NCI-H748 (cell line): Measurements from ENCODE around the gene HS1BP3.
A peak's percentile ranks its signal among the peaks of the same experiment; 100 is the strongest.

Experiments
- DNase-seq: peaks from one replicate; lab custom pipeline; 2025; ENCODE audit not compliant: unreplicated experiment; lab: John Stamatoyannopoulos, UW

The HS1BP3 gene

DNA sequence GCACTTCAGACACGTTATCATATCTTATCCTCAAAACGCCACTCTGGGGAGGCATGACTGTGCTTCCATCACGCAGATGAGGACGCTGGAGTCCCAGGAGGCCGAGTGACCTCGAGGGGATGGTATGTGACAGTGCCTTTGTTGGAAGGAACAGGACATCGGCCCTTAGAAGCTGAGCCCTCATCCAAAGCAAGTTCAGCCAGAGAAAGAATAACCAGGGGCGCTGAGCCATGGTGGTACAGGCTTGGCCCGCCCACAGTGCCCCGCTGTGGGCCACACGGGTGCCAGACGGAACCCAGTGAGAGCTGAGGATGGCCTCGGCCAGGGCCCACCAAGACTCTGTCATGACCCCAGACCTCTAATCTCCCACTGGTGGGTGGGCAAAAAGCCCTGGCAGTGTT lies 31.3 kb downstream of the HS1BP3 start:
- no peak for DNase-seq

DNA sequence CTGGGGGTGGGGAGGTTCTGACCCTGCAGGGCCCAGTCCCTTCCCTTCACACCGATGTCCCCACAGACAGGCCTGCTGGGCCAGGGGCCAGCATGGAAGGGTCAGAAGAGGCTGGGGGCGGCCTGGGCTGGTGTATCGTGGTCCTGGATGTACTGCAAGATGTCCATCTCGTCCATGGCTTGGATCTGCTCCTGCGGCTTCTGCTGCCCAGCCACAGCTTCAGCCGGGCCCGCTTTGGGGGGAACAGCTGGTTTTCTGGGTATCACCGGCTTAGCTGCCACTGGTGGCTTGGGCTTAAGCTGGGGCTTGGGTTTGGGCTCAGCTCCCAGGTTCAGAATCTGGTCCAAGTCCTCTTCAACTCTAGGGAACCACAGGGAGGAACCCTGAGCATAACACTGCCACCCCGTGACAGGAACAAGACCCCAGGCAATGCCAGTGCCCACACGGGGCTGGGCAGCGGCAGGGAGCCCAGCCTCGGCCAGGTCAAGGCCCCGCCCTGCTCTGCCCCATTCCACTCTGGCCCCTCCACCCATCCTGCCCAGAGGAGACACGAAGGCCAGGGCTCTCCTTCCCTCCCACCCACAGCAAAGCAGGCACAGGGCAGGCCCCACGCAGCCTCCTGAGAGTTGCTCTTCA lies 31.9 kb downstream of the HS1BP3 start:
- DNase-seq, result no peak

- no peak for DNase-seq
Measured at GRCh38 chr2:20618468-20618885, 32.4 kb downstream of the HS1BP3 start.

GRCh38 chr2:20617892-20618467 lies 32.9 kb downstream of the HS1BP3 start:
- DNase-seq, result peak; percentile 13

DNA sequence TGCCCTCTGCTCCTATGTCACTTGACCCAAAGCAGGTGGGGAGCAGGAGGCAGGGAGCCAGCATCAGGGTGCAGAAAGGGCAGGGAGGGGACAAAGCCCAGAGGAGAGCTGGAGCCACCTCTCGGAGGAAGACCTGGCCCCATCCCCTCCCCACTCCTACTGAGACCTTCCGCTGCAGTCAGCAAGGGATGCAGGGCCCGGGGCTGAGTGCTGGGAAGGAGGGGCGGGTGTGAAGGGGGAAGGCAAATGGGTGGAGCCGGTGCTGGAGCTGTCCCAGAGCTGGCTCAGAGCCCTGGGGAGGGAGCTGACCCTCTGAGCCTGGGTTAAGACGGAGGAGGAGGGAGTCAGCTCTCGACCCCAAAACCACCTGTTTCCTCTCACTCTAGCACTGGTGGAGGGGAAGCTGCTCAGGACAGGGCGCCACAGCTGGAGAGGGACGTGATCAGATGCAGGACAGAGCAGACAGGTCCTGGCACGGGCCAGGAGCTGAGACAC lies 33.8 kb downstream of the HS1BP3 start:
- DNase-seq, result no peak

DNA sequence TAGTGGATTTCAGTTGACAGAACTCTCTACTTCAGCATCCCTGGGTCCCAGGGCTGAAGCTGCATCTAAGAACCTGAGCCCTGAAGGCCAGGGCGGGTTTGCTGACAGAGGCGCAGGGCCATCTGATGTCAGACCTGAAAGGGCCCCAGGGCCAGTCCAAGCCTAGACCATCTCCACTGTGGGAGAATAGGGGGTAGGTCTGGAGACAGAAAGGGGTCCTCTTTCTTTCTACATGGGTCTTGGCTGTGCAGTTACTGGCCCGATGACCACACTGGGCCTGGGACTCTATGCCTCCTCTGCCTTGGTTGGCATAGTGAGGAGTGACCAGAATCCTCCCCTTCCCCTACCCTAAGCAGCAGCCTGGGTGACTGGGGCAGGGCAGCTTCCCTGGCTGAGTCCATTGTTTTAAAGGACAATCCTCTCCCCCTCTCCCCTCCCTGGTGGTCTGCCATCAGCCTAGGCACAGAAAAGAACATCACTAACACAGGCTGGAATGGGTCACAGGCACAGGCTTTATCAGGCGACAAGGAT lies 34.5 kb downstream of the HS1BP3 start:
- DNase-seq, result no peak

DNA sequence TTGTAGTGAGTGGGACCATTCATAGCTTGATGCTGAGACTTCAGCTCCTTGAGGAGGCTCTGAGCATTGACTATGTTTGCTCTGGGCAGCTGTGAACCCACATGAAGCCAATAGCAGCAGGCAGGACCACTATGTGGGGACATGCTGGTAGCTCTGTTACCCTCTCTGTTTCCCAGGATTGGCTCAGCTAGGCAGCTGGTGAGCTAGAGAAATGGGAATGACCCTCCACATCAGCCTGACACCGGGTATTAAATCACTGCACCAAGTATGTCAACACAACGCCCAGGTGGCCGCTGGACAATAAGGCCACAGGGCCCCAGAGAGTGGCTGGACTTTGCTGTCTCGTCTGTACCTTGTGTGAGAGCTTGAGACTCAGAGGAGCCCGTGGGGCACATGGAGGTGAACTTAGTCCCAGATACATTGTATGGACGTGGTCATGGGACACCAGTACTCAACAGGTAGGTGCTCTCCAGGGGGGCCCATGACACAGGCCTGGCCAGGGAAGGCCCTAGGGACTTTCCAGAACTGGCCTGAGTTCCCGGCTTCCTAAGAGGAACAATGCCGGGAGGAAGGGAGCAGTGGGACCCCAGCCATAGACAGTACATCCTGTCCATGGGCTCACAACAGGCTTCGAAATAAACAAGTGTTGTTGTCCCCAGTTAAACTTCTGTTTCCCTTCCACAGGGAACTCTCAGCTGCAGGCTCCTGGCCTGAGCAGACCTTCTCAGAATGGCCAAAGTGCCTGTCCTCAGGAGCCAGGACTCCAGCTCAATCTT lies 35.2 kb downstream of the HS1BP3 start:
- DNase-seq, result no peak

DNA sequence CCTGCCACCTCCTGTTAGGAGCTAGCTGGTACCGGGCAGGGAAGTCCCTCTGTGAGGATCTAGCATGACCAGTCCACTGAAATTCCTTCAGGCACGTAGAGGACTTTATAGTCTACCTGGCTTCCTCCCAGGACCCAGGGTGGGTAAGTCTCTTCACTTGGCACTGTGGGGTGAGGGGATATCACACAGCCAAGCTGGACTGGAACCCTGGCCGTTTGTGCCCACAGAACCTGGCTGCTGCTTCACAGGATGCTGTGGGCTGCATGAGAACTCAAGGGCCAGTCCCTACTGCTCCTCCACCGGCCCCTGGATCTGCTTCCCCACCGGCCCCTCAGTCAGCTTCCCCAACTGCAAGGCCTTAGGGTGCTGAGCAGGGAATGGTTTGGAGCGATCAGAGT lies 35.8 kb downstream of the HS1BP3 start:
- no peak for DNase-seq

GRCh38 chr2:20614201-20615067 lies 36.5 kb downstream of the HS1BP3 start:
- peak; percentile 78 for DNase-seq

DNA sequence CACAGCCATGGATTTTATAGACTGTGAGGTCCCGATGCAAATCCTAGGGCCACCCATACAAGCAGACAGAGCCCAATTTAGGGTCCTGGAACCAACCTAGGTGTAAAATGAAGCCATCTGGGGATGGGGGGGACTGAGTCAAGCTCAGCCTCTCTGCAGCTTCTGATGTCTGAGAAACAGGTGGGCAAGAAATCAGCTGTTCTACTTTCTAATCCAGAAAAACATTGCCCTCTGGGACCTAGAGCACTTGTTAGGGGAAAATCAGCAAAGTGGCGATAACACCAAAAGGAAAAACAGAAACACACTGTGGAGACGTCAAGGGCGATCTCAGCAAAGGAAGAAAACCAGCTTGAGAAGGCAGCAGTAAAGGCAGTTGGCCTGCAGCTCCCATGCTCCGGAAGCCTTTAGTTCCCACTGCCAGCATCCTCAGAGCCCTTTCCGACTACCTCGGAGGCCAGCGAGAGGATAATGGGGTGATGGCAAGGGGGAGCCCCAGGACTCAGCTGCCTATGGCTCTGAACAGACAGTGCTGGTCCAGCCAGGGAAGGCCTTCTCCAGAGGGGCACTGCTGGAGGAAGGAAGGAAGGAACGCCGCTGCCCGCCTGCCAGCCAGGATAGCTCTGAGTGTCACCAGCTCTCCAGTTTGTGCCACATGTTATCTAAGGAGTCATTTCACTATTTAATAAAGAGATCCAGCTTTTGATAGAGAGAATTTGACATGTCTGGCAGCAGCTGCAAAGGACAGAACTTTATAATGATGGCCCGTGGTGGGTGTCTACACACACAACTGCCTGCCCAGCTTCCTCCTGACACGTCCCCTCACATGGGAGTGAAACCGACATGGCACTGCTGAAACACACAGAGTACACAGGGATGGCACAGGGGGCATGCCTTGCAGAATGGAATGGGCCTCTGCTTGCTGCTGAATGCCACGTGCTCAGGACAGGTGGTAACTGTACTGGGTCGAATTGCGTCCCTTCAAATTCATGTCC lies 37.7 kb downstream of the HS1BP3 start:
- no peak for DNase-seq

GRCh38 chr2:20611844-20612356 lies 39.0 kb downstream of the HS1BP3 start:
- DNase-seq, result no peak

GRCh38 chr2:20611077-20611843 lies 39.6 kb downstream of the HS1BP3 start:
- DNase-seq, result no peak

- no peak for DNase-seq
Measured at GRCh38 chr2:20609995-20610357, 40.9 kb downstream of the HS1BP3 start.

GRCh38 chr2:20609349-20609994 lies 41.4 kb downstream of the HS1BP3 start:
- DNase-seq, result no peak

GRCh38 chr2:20608666-20609348 lies 42.1 kb downstream of the HS1BP3 start:
- DNase-seq, result no peak

- no peak for DNase-seq
Measured at GRCh38 chr2:20607446-20607845, 43.5 kb downstream of the HS1BP3 start.

GRCh38 chr2:20606198-20606597 lies 44.7 kb downstream of the HS1BP3 start:
- no peak for DNase-seq

GRCh38 chr2:20604951-20605381 lies 45.9 kb downstream of the HS1BP3 start:
- no peak for DNase-seq
